ENCODE measurements around the gene TIGIT. TPM values are rescaled to one million over a fixed set of nuclear protein-coding genes. Genes with fewer than 3 reads are reported as not detected.

Gene TIGIT
- total RNA-seq, 6 experiments from 2014 or later = 0.09 to 1.2 (median 0.30) TPM

GRCh38 chr3:114336122-114336697 is 42.4 kb downstream of the TIGIT start:
- H3K27me3 ChIP-seq = no peaks in the 10 kb centered on the region
- intact Hi-C loops (cut with DNase I) = no loop called here
- no peak overlapping the region for H3K4me3 ChIP-seq
- no peak for DNase-seq
- no peak for ATAC-seq
- H3K36me3 ChIP-seq = peaks cover 0 to 15% (median 0%) of the 10 kb centered on the region in 4 donors
- no peak overlapping the region for H3K27ac ChIP-seq
- no peaks in the 10 kb centered on the region for H3K9me3 ChIP-seq
- no peaks in the 10 kb centered on the region for H3K4me1 ChIP-seq
- WGBS (ENCODE audit: insufficient coverage, low coverage, low lambda C conversion rate, missing lambda C conversion rate) = 100% methylated on average over 1 of the region's 1 CpG
- TF ChIP-seq, protein P1, sequence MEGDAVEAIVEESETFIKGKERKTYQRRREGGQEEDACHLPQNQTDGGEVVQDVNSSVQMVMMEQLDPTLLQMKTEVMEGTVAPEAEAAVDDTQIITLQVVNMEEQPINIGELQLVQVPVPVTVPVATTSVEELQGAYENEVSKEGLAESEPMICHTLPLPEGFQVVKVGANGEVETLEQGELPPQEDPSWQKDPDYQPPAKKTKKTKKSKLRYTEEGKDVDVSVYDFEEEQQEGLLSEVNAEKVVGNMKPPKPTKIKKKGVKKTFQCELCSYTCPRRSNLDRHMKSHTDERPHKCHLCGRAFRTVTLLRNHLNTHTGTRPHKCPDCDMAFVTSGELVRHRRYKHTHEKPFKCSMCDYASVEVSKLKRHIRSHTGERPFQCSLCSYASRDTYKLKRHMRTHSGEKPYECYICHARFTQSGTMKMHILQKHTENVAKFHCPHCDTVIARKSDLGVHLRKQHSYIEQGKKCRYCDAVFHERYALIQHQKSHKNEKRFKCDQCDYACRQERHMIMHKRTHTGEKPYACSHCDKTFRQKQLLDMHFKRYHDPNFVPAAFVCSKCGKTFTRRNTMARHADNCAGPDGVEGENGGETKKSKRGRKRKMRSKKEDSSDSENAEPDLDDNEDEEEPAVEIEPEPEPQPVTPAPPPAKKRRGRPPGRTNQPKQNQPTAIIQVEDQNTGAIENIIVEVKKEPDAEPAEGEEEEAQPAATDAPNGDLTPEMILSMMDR (IDR thresholded peaks at IDR 0.05) = peak; percentile 30 to 42 (median 37)
- TF ChIP-seq POLR2A (IDR thresholded peaks at IDR 0.05) = no peak

GRCh38 chr3:114336857-114337256 is 43.0 kb downstream of the TIGIT start:
- H3K36me3 ChIP-seq = peaks cover 0 to 15% (median 0%) of the 10 kb centered on the region in 4 donors
- TF ChIP-seq POLR2A (IDR thresholded peaks at IDR 0.05) = no peak
- TF ChIP-seq, protein P1 (IDR thresholded peaks at IDR 0.05) = no peak

GRCh38 chr3:114338651-114339357 is 45.0 kb downstream of the TIGIT start:
- H3K36me3 ChIP-seq = peaks cover 0 to 19% (median 0%) of the 10 kb centered on the region in 4 donors
- intact Hi-C loops (cut with DNase I) = no loop called here
- ATAC-seq = peak in 1 of 4 donors; percentile 31
- WGBS (ENCODE audit: insufficient coverage, low coverage, low lambda C conversion rate, missing lambda C conversion rate) = 83% methylated on average over 11 of the region's 19 CpGs
- no peaks in the 10 kb centered on the region for H3K4me1 ChIP-seq
- H3K9me3 ChIP-seq = no peaks in the 10 kb centered on the region
- peak in 1 of 3 donors; percentile 13 for DNase-seq
- H3K27ac ChIP-seq = no peak overlapping the region
- H3K4me3 ChIP-seq = no peak overlapping the region
- no peak for TF ChIP-seq POLR2A (IDR thresholded peaks at IDR 0.05)
- TF ChIP-seq, protein P1 (IDR thresholded peaks at IDR 0.05) = no peak
- H3K27me3 ChIP-seq = no peaks in the 10 kb centered on the region

More at GRCh38 chr3:114336857-114337256, 43.0 kb downstream of the TIGIT start:
- H3K27me3 ChIP-seq = no peaks in the 10 kb centered on the region
- intact Hi-C loops (cut with DNase I) = no loop called here
- WGBS (ENCODE audit: insufficient coverage, low coverage, low lambda C conversion rate, missing lambda C conversion rate) = 83% methylated on average over 3 of the region's 3 CpGs
- H3K4me1 ChIP-seq = no peaks in the 10 kb centered on the region
- H3K27ac ChIP-seq = no peak overlapping the region
- ATAC-seq = no peak
- DNase-seq = no peak
- no peaks in the 10 kb centered on the region for H3K9me3 ChIP-seq
- H3K4me3 ChIP-seq = no peak overlapping the region

GRCh38 chr3:114344492-114344891 is 50.7 kb downstream of the TIGIT start:
- intact Hi-C loops (cut with DNase I) = no loop called here
- Histone ChIP-seq H3K4me3 (no peak overlapping the region), H3K36me3 (peaks cover 0 to 12% (median 8%) of the 10 kb centered on the region in 4 donors), H3K9me3 (no peaks in the 10 kb centered on the region), H3K27ac (no peak overlapping the region), H3K4me1 (no peaks in the 10 kb centered on the region), H3K27me3 (no peaks in the 10 kb centered on the region)
- 100% methylated on average over 1 of the region's 1 CpG for WGBS (ENCODE audit: insufficient coverage, low coverage, low lambda C conversion rate, missing lambda C conversion rate)
- no peak for TF ChIP-seq POLR2A (IDR thresholded peaks at IDR 0.05)
- TF ChIP-seq, protein P1 (IDR thresholded peaks at IDR 0.05) = no peak
- no peak for ATAC-seq
- no peak for DNase-seq
